Measurements from ENCODE around the gene SEPTIN12. TPM values are rescaled to one million over a fixed set of nuclear protein-coding genes. Genes with fewer than 3 reads are reported as not detected.

The SEPTIN12 gene
- total RNA-seq, 2 experiments from 2014 or later: not detected

GRCh38 chr16:4750896-4751295, 37.2 kb downstream of the SEPTIN12 start:
- Mint-ChIP-seq H3K4me1 (ENCODE audit: low read depth) (no peaks in the 10 kb centered on the region), H3K36me3 (ENCODE audit: low read depth) (peaks cover 32% of the 10 kb centered on the region), H3K27ac (no peak overlapping the region), H3K27me3 (no peaks in the 10 kb centered on the region), H3K4me3 (no peak overlapping the region), H3K9me3 (no peaks in the 10 kb centered on the region)
- CTCF ChIA-PET: no interaction called here
- H3K27me3 ChIP-seq (ENCODE audit: control insufficient read depth in 1 of 2, insufficient read depth in 2 of 2, low read length in 2 of 2): no peaks in the 10 kb centered on the region
- TF ChIP-seq CTCF (IDR thresholded peaks at IDR 0.05): no peak
- ATAC-seq (ENCODE audit: poor library complexity) (no peak), DNase-seq (no peak)
- H3K9me3 ChIP-seq (ENCODE audit: control insufficient read depth in 1 of 2, insufficient read depth in 1 of 2, low read length in 2 of 2): peaks cover 0 to 3% of the 10 kb centered on the region in 2 experiments
- no peak overlapping the region for H3K27ac ChIP-seq (ENCODE audit: low read depth in 1 of 2, low read length in 2 of 2)
- peaks cover 47% of the 10 kb centered on the region for H3K36me3 ChIP-seq (ENCODE audit: insufficient read depth, low read length)
- POLR2A ChIA-PET: no interaction called here
- no peak overlapping the region for H3K4me3 ChIP-seq (ENCODE audit: low read length)
- H3K4me1 ChIP-seq (ENCODE audit: insufficient read depth, low read length): peaks cover 16% of the 10 kb centered on the region
- intact Hi-C loops (cut with DNase I, micrococcal nuclease): no loop called here

GRCh38 chr16:4749700-4750257, 38.4 kb downstream of the SEPTIN12 start:
- DNase-seq (no peak), ATAC-seq (ENCODE audit: poor library complexity) (no peak)
- Mint-ChIP-seq H3K27ac (no peak overlapping the region), H3K36me3 (ENCODE audit: low read depth) (peaks cover 21% of the 10 kb centered on the region), H3K9me3 (no peaks in the 10 kb centered on the region), H3K27me3 (no peaks in the 10 kb centered on the region), H3K4me1 (ENCODE audit: low read depth) (no peaks in the 10 kb centered on the region), H3K4me3 (no peak overlapping the region)
- Histone ChIP-seq H3K9me3 (ENCODE audit: control insufficient read depth in 1 of 2, insufficient read depth in 1 of 2, low read length in 2 of 2) (peaks cover 0 to 2% of the 10 kb centered on the region in 2 experiments), H3K4me1 (ENCODE audit: insufficient read depth, low read length) (peaks cover 16% of the 10 kb centered on the region), H3K27ac (ENCODE audit: low read depth in 1 of 2, low read length in 2 of 2) (no peak overlapping the region), H3K27me3 (ENCODE audit: control insufficient read depth in 1 of 2, insufficient read depth in 2 of 2, low read length in 2 of 2) (no peaks in the 10 kb centered on the region), H3K4me3 (ENCODE audit: low read length) (no peak overlapping the region), H3K36me3 (ENCODE audit: insufficient read depth, low read length) (peaks cover 38% of the 10 kb centered on the region)
- no peak for TF ChIP-seq CTCF (IDR thresholded peaks at IDR 0.05)
- intact Hi-C loops (cut with DNase I, micrococcal nuclease): no loop called here
- CTCF ChIA-PET: no interaction called here
- POLR2A ChIA-PET: no interaction called here

- Histone ChIP-seq H3K27me3 (ENCODE audit: control insufficient read depth in 1 of 2, insufficient read depth in 2 of 2, low read length in 2 of 2) (no peaks in the 10 kb centered on the region), H3K9me3 (ENCODE audit: control insufficient read depth in 1 of 2, insufficient read depth in 1 of 2, low read length in 2 of 2) (no peaks in the 10 kb centered on the region), H3K27ac (ENCODE audit: low read depth in 1 of 2, low read length in 2 of 2) (no peak overlapping the region), H3K4me3 (ENCODE audit: low read length) (no peak overlapping the region), H3K36me3 (ENCODE audit: insufficient read depth, low read length) (peaks cover 29% of the 10 kb centered on the region), H3K4me1 (ENCODE audit: insufficient read depth, low read length) (peaks cover 16% of the 10 kb centered on the region)
- Mint-ChIP-seq H3K4me3 (no peak overlapping the region), H3K27me3 (no peaks in the 10 kb centered on the region), H3K36me3 (ENCODE audit: low read depth) (peaks cover 19% of the 10 kb centered on the region), H3K4me1 (ENCODE audit: low read depth) (no peaks in the 10 kb centered on the region), H3K27ac (peak overlapping the region; percentile 27), H3K9me3 (no peaks in the 10 kb centered on the region)
- CTCF ChIA-PET: no interaction called here
- no peak for ATAC-seq (ENCODE audit: poor library complexity)
- intact Hi-C loops (cut with DNase I, micrococcal nuclease): no loop called here
- no peak for TF ChIP-seq CTCF (IDR thresholded peaks at IDR 0.05)
- POLR2A ChIA-PET: no interaction called here
- no peak for DNase-seq
These were observed 39.3 kb downstream of the SEPTIN12 start for GRCh38 chr16:4748682-4749411.
